DMS53 treated with DMSO at 0.1 percent for 48 hours (cell line): ENCODE data around the gene CBX8.
A peak's percentile ranks its signal among the peaks of the same experiment; 100 is the strongest.

Experiments used
- DNase-seq: peaks from one replicate; lab custom pipeline; 2025; ENCODE audit not compliant: unreplicated experiment; lab: John Stamatoyannopoulos, UW

The CBX8 gene

DNA sequence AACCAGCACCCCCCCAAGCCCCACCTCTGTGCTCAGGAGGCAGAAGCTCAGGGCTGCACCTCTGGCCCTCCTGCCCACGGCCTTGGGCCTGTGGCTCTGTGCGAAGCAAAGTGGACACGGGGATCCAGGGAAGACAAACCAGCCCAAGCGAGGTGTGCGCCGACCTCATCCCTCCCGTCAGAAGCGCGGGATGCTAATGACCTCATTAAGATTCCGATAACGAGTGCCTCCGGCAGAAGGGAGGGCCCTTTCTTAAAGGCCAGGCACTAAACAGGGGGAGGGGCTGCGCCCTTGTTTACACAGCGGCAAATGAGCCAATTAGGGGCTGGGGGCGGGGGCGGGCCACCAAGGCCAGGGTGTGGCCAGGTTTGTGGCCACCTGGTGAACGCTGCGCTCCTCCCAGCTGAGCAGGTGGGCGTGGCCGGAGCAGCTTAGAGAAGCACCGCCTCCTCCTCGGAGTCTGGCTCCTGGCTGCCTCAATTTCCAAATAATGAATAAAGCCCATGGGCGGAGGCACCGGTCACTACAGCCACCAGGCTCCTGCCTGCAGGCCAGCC is 39.2 kb upstream of the CBX8 start:
- DNase-seq, result no peak

DNA sequence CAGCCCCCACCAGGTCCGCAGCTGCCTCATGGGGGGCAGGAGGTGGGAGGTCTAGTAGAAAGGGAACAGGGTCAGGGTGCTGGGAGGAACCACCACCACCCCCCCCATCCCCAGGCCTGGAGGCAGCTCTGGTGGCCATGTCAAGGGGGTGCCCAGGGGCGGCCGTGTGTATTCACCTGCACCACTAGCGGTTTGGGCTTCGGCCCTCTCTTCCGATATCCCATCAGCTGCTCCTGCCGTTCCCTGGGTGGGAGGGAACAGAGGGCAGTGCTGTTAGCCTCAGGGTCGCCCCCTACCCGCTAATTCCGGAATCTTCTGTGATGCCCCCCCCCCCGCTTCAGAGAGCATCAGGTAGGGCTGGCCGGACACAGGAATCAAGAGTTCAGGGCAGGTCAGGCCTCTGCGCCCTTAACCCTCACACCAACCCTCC is 38.6 kb upstream of the CBX8 start:
- no peak for DNase-seq

DNA sequence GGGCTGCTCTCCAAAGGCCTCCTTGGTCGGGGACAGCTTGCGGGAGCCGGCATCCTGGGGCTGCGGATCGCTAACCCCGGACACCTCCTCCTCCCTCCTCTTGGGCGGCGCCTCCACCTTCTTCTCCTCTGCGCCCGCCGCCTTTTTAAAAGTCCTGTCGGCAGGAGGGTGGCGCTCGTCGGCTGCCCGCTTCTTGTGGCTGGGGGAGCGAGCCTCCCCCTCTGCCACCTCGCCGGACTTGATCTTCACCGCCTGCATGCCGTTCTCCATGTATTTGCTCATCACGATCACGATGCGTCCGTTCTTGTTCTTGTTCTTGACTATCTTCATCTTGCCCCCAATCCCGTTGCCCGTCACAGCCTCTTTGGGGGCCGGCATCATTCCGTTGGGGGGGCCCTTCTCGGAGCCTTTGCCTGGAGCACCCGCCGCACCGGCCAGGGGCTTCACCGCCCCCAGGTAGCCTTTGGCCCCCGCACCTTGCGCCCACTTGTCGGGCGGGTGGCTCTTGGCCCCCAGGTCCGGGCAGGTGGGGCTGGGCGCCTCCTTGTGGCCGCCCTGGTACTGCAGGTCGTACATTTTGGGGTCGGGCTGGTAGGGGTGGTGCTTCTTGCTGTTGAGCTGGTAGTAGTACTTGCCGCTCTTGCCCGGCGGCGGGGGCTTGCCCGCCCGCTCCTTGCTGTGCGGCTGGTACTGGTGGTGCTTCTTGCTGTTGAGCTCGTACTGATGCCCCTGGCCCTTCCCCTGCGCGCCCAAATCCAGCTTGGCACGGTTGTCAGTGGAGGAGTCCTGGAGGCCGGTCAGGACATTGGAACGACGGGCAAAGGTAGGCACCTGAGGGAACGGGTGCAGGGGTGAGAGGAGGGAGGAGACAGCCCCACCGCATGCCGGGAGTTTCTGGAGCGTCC is 37.9 kb upstream of the CBX8 start:
- DNase-seq, result no peak

DNA sequence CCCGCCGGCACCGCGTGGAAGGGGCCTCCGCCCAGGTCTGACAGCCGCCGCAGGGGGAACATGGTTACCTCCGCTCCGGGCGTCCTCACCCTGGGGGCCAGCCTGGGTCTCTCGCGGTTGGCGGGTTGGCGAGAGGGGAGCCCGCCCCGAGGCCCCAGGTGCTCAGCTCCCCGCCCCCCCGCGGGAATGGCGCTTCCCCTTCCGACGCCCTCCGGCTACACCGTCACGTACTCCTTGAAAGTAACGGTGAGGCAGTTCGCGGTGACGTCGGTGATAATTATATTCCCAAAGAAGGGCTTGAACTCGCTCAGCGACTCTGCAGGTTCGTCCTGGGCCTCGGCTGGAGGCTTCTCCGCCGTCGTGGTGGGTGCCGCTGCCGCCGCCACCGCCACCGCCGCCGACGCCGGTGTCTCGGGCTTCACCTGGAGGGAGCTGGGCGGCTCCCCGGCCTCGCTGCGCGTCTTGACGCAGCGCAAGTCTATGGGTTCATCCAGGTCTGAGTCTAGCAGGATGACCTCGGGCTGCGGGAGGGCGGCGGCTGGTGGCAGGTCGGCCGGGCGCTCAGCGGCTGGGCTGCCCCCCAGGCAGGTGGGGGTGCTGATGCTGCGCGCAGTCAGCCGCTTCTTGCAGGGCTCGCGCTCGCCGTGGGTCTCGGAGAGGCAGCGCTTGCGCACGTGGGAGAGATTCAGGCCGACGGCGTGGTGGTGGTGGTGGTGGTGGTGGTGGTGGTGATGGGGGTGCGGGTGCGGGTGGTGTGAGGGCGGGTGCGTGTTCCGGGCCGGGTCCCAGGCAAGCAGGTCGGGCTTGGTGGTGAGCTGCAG is 37.1 kb upstream of the CBX8 start:
- no peak for DNase-seq

DNA sequence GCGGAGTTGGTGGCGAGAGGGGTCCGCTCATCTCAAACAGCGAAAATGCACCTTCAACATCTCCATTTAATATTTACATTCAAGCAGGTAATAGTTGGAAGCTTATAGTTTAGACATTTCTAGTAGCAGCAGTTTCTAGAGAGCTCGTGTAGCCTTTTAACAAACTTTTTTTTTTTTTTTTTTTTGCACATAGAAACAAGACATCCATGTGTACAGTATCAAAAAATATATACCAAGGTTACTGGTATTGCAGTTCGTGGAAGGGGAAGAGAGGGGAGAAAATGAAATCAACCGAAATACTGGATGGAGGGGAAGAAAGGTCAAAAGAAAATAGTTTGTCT is 36.2 kb upstream of the CBX8 start:
- DNase-seq, result no peak

DNA sequence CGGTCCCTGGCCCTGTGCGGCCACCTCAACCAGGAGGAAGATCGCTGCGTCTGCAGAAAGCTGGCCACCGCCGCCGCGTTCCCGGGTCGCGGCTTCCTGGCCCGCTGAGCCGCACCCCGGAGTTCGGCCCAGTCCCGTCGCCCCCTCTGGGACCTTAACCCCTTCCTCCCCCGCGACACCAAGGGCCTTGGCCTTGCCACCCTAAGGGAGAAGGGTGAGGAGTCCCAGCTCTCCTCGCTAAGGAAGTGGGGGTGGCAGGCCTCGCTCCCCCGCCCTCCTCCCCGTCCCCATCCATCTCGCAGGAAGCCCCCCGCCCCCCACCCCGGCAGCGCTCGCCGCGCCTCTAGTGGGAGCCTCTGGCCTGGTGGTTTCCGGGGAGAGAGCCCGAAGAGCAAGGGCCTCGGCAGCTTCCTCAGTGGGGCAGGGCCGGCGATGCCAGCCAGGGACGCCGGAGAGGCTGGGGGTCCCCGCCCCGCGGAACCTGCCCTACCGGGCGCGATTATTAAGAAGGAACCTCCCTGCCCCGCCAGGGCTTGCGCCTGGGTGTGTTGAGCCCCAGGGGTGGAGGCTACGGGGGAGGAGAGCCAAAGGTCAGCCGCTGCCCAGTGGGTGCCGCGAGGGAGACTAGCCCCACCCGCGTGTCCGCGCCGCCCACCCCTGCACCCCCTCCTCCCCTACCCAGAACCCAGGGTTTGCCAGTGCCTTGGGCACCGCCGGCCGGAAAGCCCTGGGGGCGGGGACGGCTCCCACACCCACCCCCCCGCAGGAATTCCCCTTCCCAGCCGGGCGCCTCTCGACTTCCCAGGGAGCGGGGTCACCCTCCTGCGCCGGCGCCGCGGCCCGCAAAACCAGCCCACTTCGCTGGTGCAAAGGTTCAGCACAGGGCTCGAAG is 35.6 kb upstream of the CBX8 start:
- no peak for DNase-seq

DNA sequence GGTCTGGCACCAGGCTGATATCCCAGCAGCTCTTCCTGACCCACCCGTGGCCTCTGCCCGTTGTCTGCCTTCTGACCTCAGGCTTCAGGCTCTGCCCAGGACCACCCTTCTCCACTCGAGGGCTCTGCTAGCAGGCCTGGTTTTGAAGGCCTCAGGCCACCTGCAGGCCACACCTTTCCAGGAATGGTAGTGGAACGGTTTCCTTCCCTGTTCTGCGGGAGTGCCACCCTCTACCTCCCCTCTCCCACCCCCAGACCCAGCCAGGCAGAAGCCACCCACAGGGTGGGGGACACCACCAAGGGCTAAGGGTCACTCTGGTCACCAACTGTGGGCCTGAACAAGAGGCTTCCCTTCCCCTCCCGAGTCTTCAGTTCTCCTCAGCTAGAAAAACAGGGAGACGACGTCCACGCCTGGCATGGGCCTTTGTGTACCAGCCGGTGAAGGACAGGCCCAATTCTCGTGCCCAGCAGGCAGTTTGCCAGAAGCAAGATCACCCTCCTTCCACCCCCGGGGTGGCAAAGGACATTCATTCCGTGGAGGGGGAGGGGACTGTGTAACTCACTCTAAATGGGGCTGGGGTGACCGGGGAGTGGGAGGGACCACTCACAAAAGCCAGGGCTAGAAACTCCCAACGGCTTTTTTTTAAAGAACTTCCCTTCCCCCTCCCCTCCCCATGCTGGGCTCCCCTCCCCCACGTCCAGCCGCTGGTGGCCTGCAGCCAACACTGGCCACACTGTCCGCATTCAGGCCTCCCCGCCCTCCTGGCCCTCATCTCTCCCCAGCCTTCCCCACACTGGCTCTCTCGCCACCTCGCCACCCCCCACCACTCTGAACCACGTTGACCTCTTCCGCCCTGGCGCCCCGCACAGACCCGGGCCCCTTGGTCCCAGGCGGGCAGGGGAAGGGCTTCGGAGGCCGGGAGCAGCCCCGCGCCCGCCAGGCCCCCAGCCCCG is 34.7 kb upstream of the CBX8 start:
- no peak for DNase-seq

DNA sequence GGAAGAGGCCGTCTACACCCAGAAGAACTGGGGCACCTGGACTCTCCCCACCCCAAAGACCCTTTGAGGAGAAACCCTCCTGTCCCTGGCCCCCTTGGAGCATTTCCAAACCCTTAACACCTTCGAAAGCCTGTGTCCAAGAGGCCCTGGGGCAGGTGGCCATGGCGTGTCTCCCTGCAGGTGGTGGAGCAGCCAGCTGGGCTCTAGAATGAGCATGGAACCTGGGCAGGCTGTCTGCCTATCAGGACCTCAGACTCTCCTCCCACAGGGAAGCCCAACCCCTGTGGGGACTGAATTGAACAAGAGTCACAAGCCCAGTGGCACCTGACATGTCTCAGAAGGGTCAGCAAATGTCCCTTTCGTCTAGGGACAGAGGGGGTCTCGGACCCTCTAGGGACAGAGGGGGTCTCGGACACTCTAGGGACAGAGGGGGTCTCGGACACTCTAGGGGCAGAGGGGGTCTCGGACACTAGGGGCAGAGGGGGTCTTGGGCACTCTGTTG is 33.9 kb upstream of the CBX8 start:
- peak; percentile 31 for DNase-seq

DNA sequence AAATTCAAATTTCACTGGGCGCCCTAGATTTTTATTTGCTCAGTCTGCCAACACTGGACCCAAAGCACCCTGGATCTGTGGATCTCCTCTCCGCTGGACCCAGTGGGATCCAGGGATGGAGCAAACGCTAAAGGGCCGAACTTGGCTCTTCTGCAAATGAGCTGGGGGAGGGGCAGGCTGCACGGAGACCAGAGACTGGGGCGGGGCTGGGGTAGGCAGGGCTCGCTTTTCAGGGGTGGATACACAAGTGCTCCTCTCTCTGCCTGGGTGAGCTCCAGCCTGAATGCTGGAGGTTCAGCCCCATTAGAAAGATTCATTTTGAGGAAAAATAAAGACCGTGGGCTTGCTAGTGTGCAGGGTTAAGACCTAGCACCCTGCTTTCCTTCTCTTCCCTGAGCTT is 33.4 kb upstream of the CBX8 start:
- DNase-seq, result no peak

DNA sequence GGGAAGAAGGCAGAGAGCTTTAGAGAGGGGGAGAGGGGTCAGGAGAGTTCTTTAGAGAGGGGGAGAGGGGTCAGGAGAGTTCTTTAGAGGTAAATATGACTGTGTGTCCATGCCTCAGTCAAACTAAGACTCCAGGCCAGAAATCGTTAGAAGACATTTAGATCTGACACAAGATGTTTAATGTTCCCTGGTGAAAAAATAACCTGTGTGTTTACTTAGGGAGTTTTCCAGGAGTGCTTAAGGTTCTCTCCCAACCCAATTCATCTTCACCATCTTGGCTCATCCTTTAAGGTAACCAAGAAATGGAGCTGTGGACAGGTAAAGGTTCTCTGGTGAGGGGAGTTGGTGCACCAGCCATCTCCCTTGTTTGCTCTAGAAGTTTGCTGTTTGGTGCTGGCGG is 32.6 kb upstream of the CBX8 start:
- no peak for DNase-seq

DNA sequence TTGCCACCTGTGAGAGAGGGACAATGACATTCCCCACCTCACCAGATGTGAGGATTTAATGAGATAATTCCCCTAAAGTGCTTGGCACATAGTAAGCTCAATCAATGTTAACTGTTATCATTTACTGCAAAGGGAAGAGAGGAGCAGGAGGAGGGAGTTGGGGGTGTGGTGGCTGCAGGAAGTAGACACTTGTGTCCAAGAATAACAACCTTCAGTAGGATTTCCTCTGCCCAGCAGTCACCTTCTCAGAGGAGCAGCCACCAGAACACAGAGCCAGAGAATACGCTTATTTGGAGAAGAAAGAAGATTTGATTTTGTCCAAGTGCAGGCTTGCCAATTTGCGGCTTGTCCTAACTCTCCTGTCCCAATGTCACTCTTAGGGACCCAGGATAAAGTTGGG is 32.1 kb upstream of the CBX8 start:
- DNase-seq, result peak; percentile 17

DNA sequence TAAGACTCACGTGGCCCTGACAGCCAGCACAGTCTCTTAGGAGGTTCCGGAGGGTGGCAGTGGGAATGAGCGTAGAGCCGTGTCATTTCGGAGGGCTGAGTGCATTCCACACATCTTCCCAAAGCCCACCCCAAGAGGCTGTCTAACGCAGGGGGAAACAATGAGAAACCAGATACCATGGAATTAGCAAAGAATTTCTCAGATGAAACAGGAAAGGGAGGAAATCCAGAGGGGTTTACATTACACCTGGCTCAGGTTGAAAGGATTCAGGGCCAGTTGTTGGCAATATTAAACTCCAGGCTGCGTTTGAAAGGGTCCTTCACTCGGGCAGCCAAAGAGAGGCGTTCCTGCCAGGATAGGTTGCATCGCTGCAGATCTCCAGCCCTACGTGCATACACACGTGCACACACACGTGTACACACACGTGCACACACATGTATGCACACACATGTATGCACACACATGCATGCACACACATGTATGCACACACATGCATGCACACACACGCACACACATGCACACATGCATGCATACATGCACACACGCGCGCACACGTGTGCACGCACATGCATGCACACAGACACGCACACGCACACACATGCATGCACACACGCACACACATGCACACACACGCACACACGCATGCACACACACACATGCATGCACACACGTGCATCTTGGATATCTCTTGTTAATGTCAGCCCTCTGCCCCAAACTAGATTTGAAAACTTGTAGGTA is 30.1 kb upstream of the CBX8 start:
- no peak for DNase-seq

DNA sequence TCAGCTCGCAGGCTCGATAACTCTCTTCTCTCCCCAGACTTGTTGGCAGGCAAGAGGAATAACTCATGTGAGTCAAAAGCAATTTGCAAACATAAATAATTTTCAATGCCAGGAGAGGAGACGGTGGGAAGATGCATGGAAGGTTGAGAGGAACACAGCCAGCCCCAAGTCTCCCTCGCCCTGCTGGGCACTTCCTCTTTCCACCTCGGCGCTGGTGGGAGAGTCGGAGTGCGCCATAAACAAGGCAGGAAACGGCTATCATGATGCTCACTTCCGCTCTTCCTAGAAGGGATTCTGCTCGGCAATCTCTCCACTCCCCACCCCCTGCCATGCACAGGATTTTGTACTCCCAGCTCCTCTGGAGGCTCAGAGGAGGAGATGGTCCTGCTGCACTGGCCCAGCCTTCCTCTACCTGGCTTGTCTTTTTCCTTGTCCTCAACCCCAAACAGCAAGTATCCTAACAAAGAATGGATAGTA is 29.4 kb upstream of the CBX8 start:
- no peak for DNase-seq

DNA sequence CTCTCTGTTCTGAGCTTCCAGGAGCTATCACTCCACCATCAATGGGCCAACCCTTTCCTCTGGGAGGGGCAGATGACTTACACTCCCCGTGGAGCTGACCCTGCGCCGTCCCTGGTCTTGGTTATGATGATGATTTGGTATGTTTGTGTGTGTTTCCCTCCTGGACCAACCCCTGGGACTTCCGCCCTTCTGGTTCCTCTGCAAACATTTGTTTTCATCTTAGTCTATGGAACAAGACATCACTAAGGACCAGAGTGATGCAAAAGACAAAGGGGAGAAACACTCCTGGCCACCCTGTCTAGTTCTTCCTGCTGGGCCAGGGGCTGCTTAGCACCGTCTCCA is 28.7 kb upstream of the CBX8 start:
- DNase-seq, result no peak

DNA sequence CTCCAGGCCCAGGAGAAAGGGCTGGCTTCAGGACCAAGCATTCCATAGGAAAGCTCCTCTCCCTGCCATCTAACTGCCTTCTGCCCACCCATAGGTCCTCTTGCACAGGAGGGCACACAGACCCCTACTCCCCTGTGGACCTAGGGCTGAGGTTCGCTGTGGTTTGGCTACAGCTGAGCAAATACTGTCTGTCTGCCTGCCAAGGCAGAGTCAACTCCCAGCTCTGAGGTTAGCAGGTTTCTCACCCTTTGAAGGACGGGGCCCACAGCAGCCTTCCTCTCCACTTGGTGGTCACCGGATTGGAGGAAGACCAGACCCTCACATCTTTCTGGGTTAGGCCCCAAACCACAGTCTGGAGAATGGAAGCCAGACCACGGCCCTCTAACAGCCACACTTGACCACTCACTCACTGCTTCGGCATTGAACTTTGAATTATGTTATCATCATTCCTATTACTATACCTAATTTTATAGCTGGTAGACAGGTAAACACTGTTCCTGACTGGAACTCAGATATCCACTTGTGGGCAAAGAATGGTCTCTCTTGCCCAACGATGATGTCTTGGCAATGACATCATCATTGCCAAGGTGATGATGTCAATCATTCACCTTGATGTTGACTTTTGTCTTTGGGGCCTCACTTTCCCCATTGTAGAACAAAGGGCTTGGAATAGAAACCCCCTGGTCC is 28.2 kb upstream of the CBX8 start:
- no peak for DNase-seq

DNA sequence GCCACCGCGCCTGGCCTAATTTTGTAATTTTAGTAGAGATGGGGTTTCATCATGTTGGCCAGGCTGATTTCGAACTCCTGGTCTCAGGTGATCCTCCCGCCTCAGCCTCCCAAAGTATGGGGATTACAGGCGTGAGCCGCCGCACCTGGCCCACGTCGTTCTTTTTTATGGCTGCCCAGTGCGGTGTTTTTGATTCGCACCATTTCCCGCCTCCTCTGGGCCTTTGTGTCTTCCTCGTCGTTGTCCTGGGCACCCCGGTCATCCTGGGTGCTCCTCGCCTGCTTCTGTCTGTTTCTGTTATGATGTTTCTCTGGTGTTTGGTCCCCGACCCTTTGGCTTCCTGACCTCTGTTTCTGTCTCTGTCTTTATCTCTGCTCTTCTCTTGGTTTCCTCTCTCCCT is 27.4 kb upstream of the CBX8 start:
- DNase-seq, result no peak

DNA sequence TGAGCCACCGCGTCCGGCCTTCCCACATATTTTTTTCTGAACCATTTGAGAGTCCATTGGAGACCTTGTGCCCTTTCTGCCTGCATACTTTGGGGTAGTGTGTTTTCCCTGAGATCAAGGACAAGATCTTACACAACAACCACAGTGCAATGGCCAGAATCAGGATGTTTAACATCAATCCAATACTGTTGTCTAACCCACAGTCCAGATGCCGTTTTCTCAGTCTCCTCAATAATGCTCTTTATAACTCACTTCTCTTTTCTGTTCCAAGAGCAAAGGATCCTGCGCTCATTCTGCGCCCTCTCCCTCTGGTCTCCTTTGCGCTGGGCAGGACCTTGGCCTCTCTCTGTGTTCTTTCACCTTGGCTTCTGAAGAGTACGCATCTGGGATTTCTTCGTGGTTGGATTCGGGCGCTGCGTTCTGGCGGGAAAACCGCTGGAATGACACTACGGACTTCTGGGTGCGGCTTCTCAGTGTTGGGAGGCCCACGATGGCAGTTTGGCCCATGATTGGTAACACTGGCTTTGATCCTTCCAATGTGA is 25.8 kb upstream of the CBX8 start:
- no peak for DNase-seq
